ENCODE measurements around the gene NTRK3.

- no peak for TF ChIP-seq CTCF (conservative IDR thresholded peaks at IDR 0.05; ENCODE audit: low read length)
- TF ChIP-seq EZH2phosphoT487 (IDR thresholded peaks at IDR 0.05; ENCODE audit: borderline replicate concordance), result no peak
These were observed 24.5 kb downstream of the NTRK3 start for GRCh38 chr15:88231909-88232644.

Measured in Loucy (cell line).